GM12878 (cell line): ENCODE results near the gene UNC45A. TPM values are rescaled to one million over a fixed set of nuclear protein-coding genes. Genes with fewer than 3 reads are reported as not detected.

Experiments
- ATAC-seq: fragments of 200-7000 bp; cut with Tn5 transposase; 3 replicates; pipeline ENCODE4 v1.9.1; 2020; ENCODE audit warnings: mild to moderate bottlenecking, moderate library complexity
- BruUV-seq: library from RNA; stranded (reverse); fragments of 400-500 nt; replicated peaks from 2 replicates; lab custom pipeline; 2021; lab: Mats Ljungman, UMichigan
- CTCF ChIA-PET: fragments of 300-600 bp; sonication (Branson Sonifier 250); formaldehyde crosslinking; extraction: SDS; loops from one replicate; lab custom pipeline; 2021; ENCODE audit warnings: inconsistent platforms; lab: Yijun Ruan, JAX
- POLR2A ChIA-PET: fragments of 350-600 bp; formaldehyde crosslinking; extraction: SDS; loops from one replicate; lab custom pipeline; 2021; ENCODE audit warnings: inconsistent platforms; lab: Charles Lee
- RAD21 ChIA-PET: fragments of 300-600 bp; sonication (Branson Sonifier 250); formaldehyde crosslinking; loops from one replicate; lab custom pipeline; 2023; ENCODE audit warnings: antibody characterized with exemption; ENCODE audit not compliant: unreplicated experiment; lab: Charles Lee
- SMC1A ChIA-PET: fragments of 300-600 bp; sonication (Branson Sonifier 250); formaldehyde crosslinking; loops from one replicate; lab custom pipeline; 2023; ENCODE audit not compliant: unreplicated experiment, uncharacterized antibody; lab: Charles Lee
- DNase-seq: peaks from one replicate; pipeline ENCODE4 v3.0.0-alpha.2; 2011; ENCODE audit warnings: low read depth, low spot score
- FAIRE-seq: peaks from 3 replicates; lab custom pipeline; 2011; peaks lifted over from hg19 to GRCh38; lab: Jason Lieb, UNC
- H2AFZ ChIP-seq: 2 replicates; pipeline ENCODE4 v1.6.0; 2011; ENCODE audit warnings: low read depth, low read length, control low read depth; ENCODE audit not compliant: control insufficient read depth
- H3K27ac ChIP-seq: 2 replicates; pipeline ENCODE4 v1.5.1; 2011; ENCODE audit warnings: control low read depth; ENCODE audit not compliant: control insufficient read depth, insufficient read depth
- H3K27me3 ChIP-seq, 2 experiments: replicated peaks in 1 of 2; 2 replicates each; pipeline versions ENCODE4 v1.6.0 to v1.6.1; 2011; ENCODE audit warnings: low read length in 1 of 2; ENCODE audit not compliant: control insufficient read depth in 2 of 2, insufficient read depth in 2 of 2
- H3K36me3 ChIP-seq, 2 experiments: 2 replicates each; pipeline ENCODE4 v1.5.1; 2011; ENCODE audit warnings: low read length in 1 of 2; ENCODE audit not compliant: control insufficient read depth in 2 of 2, insufficient read depth in 2 of 2
- H3K4me1 ChIP-seq: 2 replicates; pipeline ENCODE4 v1.6.1; 2011; ENCODE audit warnings: mild to moderate bottlenecking, low read length, moderate library complexity, mixed read lengths; ENCODE audit not compliant: control insufficient read depth, insufficient read depth
- H3K4me2 ChIP-seq: 2 replicates; pipeline ENCODE4 v1.6.0; 2011; ENCODE audit warnings: control low read depth; ENCODE audit not compliant: control insufficient read depth, insufficient read depth
- H3K4me3 ChIP-seq: fragments of 200-600 bp; sonication (generic); 2 replicates; pipeline ENCODE4 v1.5.1; 2016
- H3K79me2 ChIP-seq: 2 replicates; pipeline ENCODE4 v1.6.0; 2011; ENCODE audit warnings: low read length; ENCODE audit not compliant: control insufficient read depth, insufficient read depth
- H3K9ac ChIP-seq: 2 replicates; pipeline ENCODE4 v1.8.0; 2011; ENCODE audit warnings: low read length, control low read depth, mixed read lengths; ENCODE audit not compliant: control insufficient read depth, insufficient read depth
- H3K9me3 ChIP-seq: replicated peaks from 3 replicates; pipeline ENCODE4 v1.5.1; 2011; ENCODE audit warnings: mild to moderate bottlenecking, low read length; ENCODE audit not compliant: control insufficient read depth, insufficient read depth
- H4K20me1 ChIP-seq: 2 replicates; pipeline ENCODE4 v1.6.0; 2011; ENCODE audit not compliant: control insufficient read depth, insufficient read depth
- BRCA1 ChIP-seq: IDR thresholded peaks from 2 replicates; pipeline ENCODE4 v1.6.1; 2011; ENCODE audit warnings: low read depth, low read length, improper control_type of control experiment
- CEBPB ChIP-seq, 2 experiments: fragments of 150-350 bp in 1 of 2; IDR thresholded peaks; 2 replicates each; pipeline ENCODE4 v1.6.1; 2012 to 2014; ENCODE audit warnings: low read depth in 2 of 2, low read length in 2 of 2, borderline replicate concordance in 1 of 2, inconsistent platforms in 1 of 2
- E2F4 ChIP-seq: IDR thresholded peaks from 2 replicates; pipeline ENCODE4 v1.6.1; 2012; ENCODE audit warnings: low read depth, low read length, improper control_type of control experiment
- HDAC2 ChIP-seq: fragments of 200-600 bp; sonication (generic); IDR thresholded peaks from 2 replicates; pipeline ENCODE4 v1.6.1; 2017
- IKZF1 ChIP-seq: fragments of 450-650 bp; conservative IDR thresholded peaks from 2 replicates; pipeline ENCODE4 v1.6.1; 2017; ENCODE audit warnings: antibody characterized with exemption, mild to moderate bottlenecking
- MAX ChIP-seq: IDR thresholded peaks from 2 replicates; pipeline ENCODE4 v1.6.1; 2012; ENCODE audit warnings: low read depth, low read length, improper control_type of control experiment
- MLLT1 ChIP-seq: fragments of 450-650 bp; IDR thresholded peaks from 2 replicates; pipeline ENCODE4 v1.6.1; 2016; ENCODE audit warnings: mild to moderate bottlenecking
- PAX8 ChIP-seq: fragments of 450-650 bp; IDR thresholded peaks from 2 replicates; pipeline ENCODE4 v1.6.1; 2017; ENCODE audit warnings: mild to moderate bottlenecking, moderate library complexity
- POU2F2 ChIP-seq: IDR thresholded peaks from 3 replicates; pipeline ENCODE4 v1.6.1; 2011; ENCODE audit warnings: low read depth, mild to moderate bottlenecking, low read length, borderline replicate concordance
- SMAD5 ChIP-seq: IDR thresholded peaks from 2 replicates; pipeline ENCODE4 v1.6.1; 2016; ENCODE audit warnings: antibody characterized with exemption, low read depth
- SREBF1 ChIP-seq: IDR thresholded peaks from 2 replicates; pipeline ENCODE4 v1.6.1; 2012; ENCODE audit warnings: mild to moderate bottlenecking, low read length
- SUPT20H ChIP-seq: IDR thresholded peaks from 2 replicates; pipeline ENCODE4 v1.6.1; 2011; ENCODE audit warnings: low read depth, mild to moderate bottlenecking, low read length, moderate library complexity, borderline replicate concordance; ENCODE audit not compliant: control insufficient read depth
- USF1 ChIP-seq: IDR thresholded peaks from 2 replicates; pipeline ENCODE4 v1.6.1; 2011; ENCODE audit warnings: borderline replicate concordance, low read depth, mild to moderate bottlenecking, moderate library complexity, mixed read lengths, low read length; ENCODE audit not compliant: insufficient read depth; ENCODE audit errors: extremely low read length
- ZNF384 ChIP-seq: IDR thresholded peaks from 2 replicates; pipeline ENCODE4 v1.6.1; 2012; ENCODE audit warnings: low read depth, mild to moderate bottlenecking, low read length, improper control_type of control experiment, borderline replicate concordance
- WGBS: methylation state at CpG from one replicate; pipeline ENCODE4 v1.1.6; 2016; ENCODE audit warnings: low lambda C conversion rate; ENCODE audit not compliant: insufficient replicate concordance, insufficient coverage; ENCODE audit errors: missing lambda C conversion rate; 5-methylcytosine and 5-hydroxymethylcytosine counted together
- in situ Hi-C: fragments of 300-500 bp; cut with MboI; formaldehyde crosslinking; loops from 9 replicates; pipeline ENCODE4 v1.14.3; 2018; ENCODE audit warnings: mixed read lengths
- intact Hi-C: fragments of 100-400 bp; cut with micrococcal nuclease; formaldehyde crosslinking; loops from one replicate; pipeline ENCODE4 v1.14.2; 2022; ENCODE audit not compliant: unreplicated experiment
- polyA plus RNA-seq, 11 experiments: library from polyadenylated mRNA; depleted of rRNA in 4 of 11; unstranded in 6 of 11; stranded (reverse) in 5 of 11; fragments of >200 nt; fragmentation: Nextera tagmentation in 4 of 11; fragmentation: Illumina TruSeq in 1 of 11; extraction: Ambion mirVana in 4 of 11; extraction: Trizol in 1 of 11; gene quantifications; 1 replicate in 1 of 11; 2 replicates in 10 of 11; pipeline versions ENCODE4 v1.2.1 to v1.2.3, GENCODE V29; 2011 to 2016; ENCODE audit warnings: inconsistent platforms in 2 of 11, missing spikeins in 2 of 11, low read depth in 1 of 11
- total RNA-seq, 4 experiments: library from RNA; depleted of rRNA in 3 of 4; stranded (reverse); fragments of >200 nt in 3 of 4; fragmentation: Illumina TruSeq in 1 of 4; extraction: Trizol in 1 of 4; gene quantifications; 2 replicates each; pipeline versions ENCODE4 v1.2.1 to v1.2.3, GENCODE V29; 2013 to 2021

Gene UNC45A
- total and polyA plus RNA-seq, 10 of the 15 experiments (the other 5 are each of a cell fraction or from before 2014, with no cell fraction given): 10.3 to 57.8 (median 40.5) TPM

GRCh38 chr15:90998737-90999136, 63.7 kb downstream of the UNC45A start (continued):
- TF ChIP-seq MLLT1 (no peak), USF1 (no peak), POU2F2 (no peak), E2F4 (no peak), SUPT20H (no peak), IKZF1 (no peak), SMAD5 (no peak), SREBF1 (no peak)

- no peak for DNase-seq
- intact Hi-C loops (no loop called here), in situ Hi-C loops (no loop called here)
- FAIRE-seq: no peak
- H4K20me1 ChIP-seq: no peaks in the 10 kb centered on the region
- CTCF ChIA-PET: interaction anchor here (1.1 kb wide), 1 partner anchor 45 kb away, joined by 3 read pairs; no protein-coding TSS in a partner anchor
- no peaks in the 10 kb centered on the region for H3K79me2 ChIP-seq
- no peaks in the 10 kb centered on the region for H3K27me3 ChIP-seq
- BruUV-seq: no TSS peak
- no peak overlapping the region for H3K27ac ChIP-seq
- ATAC-seq: no peak
- no peak overlapping the region for H3K9ac ChIP-seq
- SMC1A ChIA-PET: no interaction called here
- H3K4me1 ChIP-seq: no peaks in the 10 kb centered on the region
- no peak overlapping the region for H3K4me2 ChIP-seq
- TF ChIP-seq PAX8: no peak
- TF ChIP-seq SMAD5: no peak
- TF ChIP-seq ZNF384: no peak
- no peak for TF ChIP-seq BRCA1
- no peak for TF ChIP-seq CEBPB (IDR thresholded peaks at IDR 0.05; ENCODE audit: borderline replicate concordance in 1 of 2, low read depth in 2 of 2, low read length in 2 of 2)
- no peak for TF ChIP-seq HDAC2
- TF ChIP-seq MAX: no peak
- 79% methylated on average over 3 of the region's 3 CpGs for WGBS
- no peak overlapping the region for H3K4me3 ChIP-seq
- POLR2A ChIA-PET: no interaction called here
- RAD21 ChIA-PET: no interaction called here
- no peak overlapping the region for H2AFZ ChIP-seq
- peaks cover 12 to 14% of the 10 kb centered on the region in 2 experiments; a peak in 3 of 4 replicates for H3K36me3 ChIP-seq
- H3K9me3 ChIP-seq: no peaks in the 10 kb centered on the region
Observed at GRCh38 chr15:91001209-91001608, 66.1 kb downstream of the UNC45A start.
